ENCODE results near the gene FXYD7.

The FXYD7 gene

GRCh38 chr19:35160629-35161433 is 17.8 kb downstream of the FXYD7 start:
- no peak overlapping the region for H2BK120ac ChIP-seq (ENCODE audit: insufficient read depth, low read length, poor library complexity)
- peaks cover 10% of the 10 kb centered on the region for H3K9me3 ChIP-seq (ENCODE audit: insufficient read depth, low read depth, low read length)
- H3K79me2 ChIP-seq (ENCODE audit: control insufficient read depth, insufficient read depth, low read length, poor library complexity): no peaks in the 10 kb centered on the region
- H3K23ac ChIP-seq (ENCODE audit: low read length): no peak overlapping the region
- H2BK5ac ChIP-seq (ENCODE audit: low read depth, low read length, poor library complexity): no peak overlapping the region
- H3K4ac ChIP-seq (ENCODE audit: low read depth, low read length): no peak overlapping the region
- no peak overlapping the region for H3K27ac ChIP-seq (ENCODE audit: low read depth, low read length)
- H2AFZ ChIP-seq (ENCODE audit: insufficient read depth, low read length, poor library complexity): no peak overlapping the region
- no peak overlapping the region for H3K14ac ChIP-seq (ENCODE audit: low read length)
- no peak for DNase-seq
- no peak overlapping the region for H3K4me3 ChIP-seq (ENCODE audit: low read depth, low read length)
- peaks cover 15 to 36% of the 10 kb centered on the region in 2 experiments for H3K36me3 ChIP-seq (ENCODE audit: control insufficient read depth in 1 of 2, insufficient read depth in 2 of 2, low read length in 2 of 2)
- H3K4me1 ChIP-seq (ENCODE audit: control insufficient read depth in 1 of 2, insufficient read depth in 2 of 2, low read length in 2 of 2): peaks cover 8 to 20% of the 10 kb centered on the region in 2 experiments
- H4K91ac ChIP-seq (ENCODE audit: low read depth, low read length): peak overlapping the region; percentile 16
- H3K27me3 ChIP-seq (ENCODE audit: insufficient read depth, low read length): no peaks in the 10 kb centered on the region
- no peak overlapping the region for H3K4me2 ChIP-seq (ENCODE audit: low read length)
- H2BK12ac ChIP-seq (ENCODE audit: low read length): no peak overlapping the region
- H3K9ac ChIP-seq (ENCODE audit: low read length): no peak overlapping the region
- WGBS (ENCODE audit: extremely low coverage, insufficient coverage, insufficient read length): no CpG with 5 or more reads among the region's 9 CpGs
- H4K12ac ChIP-seq (ENCODE audit: low read depth, low read length): no peak overlapping the region
- H4K8ac ChIP-seq (ENCODE audit: low read depth, low read length): no peak overlapping the region
- peaks cover 15% of the 10 kb centered on the region for H3K79me1 ChIP-seq (ENCODE audit: low read length)
- no peak overlapping the region for H3K18ac ChIP-seq (ENCODE audit: low read length)
- no peak overlapping the region for H2AK5ac ChIP-seq (ENCODE audit: low read length)

GRCh38 chr19:35161434-35161743 is 18.3 kb downstream of the FXYD7 start:
- Histone ChIP-seq H3K4me3 (ENCODE audit: low read depth, low read length) (no peak overlapping the region), H3K18ac (ENCODE audit: low read length) (peak overlapping the region; percentile 2), H3K23ac (ENCODE audit: low read length) (no peak overlapping the region), H3K4me2 (ENCODE audit: low read length) (no peak overlapping the region), H3K79me2 (ENCODE audit: control insufficient read depth, insufficient read depth, low read length, poor library complexity) (no peaks in the 10 kb centered on the region), H3K9me3 (ENCODE audit: insufficient read depth, low read depth, low read length) (peaks cover 12% of the 10 kb centered on the region), H3K27me3 (ENCODE audit: insufficient read depth, low read length) (no peaks in the 10 kb centered on the region), H3K79me1 (ENCODE audit: low read length) (peaks cover 15% of the 10 kb centered on the region), H2BK12ac (ENCODE audit: low read length) (peak overlapping the region; percentile 82), H2BK120ac (ENCODE audit: insufficient read depth, low read length, poor library complexity) (no peak overlapping the region), H3K9ac (ENCODE audit: low read length) (no peak overlapping the region), H3K14ac (ENCODE audit: low read length) (peak overlapping the region; percentile 48), H2BK5ac (ENCODE audit: low read depth, low read length, poor library complexity) (peak overlapping the region; percentile 7), H3K36me3 (ENCODE audit: control insufficient read depth in 1 of 2, insufficient read depth in 2 of 2, low read length in 2 of 2) (peaks cover 18 to 42% of the 10 kb centered on the region in 2 experiments), H4K12ac (ENCODE audit: low read depth, low read length) (no peak overlapping the region), H4K91ac (ENCODE audit: low read depth, low read length) (peak overlapping the region; percentile 16), H2AFZ (ENCODE audit: insufficient read depth, low read length, poor library complexity) (no peak overlapping the region), H3K27ac (ENCODE audit: low read depth, low read length) (peak overlapping the region; percentile 8), H4K8ac (ENCODE audit: low read depth, low read length) (no peak overlapping the region), H3K4me1 (ENCODE audit: control insufficient read depth in 1 of 2, insufficient read depth in 2 of 2, low read length in 2 of 2) (peaks cover 8 to 17% of the 10 kb centered on the region in 2 experiments), H3K4ac (ENCODE audit: low read depth, low read length) (no peak overlapping the region), H2AK5ac (ENCODE audit: low read length) (no peak overlapping the region)
- peak in 1 of 2 donors; percentile 30 for DNase-seq
- no CpG with 5 or more reads among the region's 2 CpGs for WGBS (ENCODE audit: extremely low coverage, insufficient coverage, insufficient read length)

- no peak overlapping the region for H3K4me3 ChIP-seq (ENCODE audit: low read depth, low read length)
- peaks cover 15% of the 10 kb centered on the region for H3K79me1 ChIP-seq (ENCODE audit: low read length)
- H3K18ac ChIP-seq (ENCODE audit: low read length): no peak overlapping the region
- WGBS (ENCODE audit: extremely low coverage, insufficient coverage, insufficient read length): no CpG with 5 or more reads among the region's 6 CpGs
- H3K23ac ChIP-seq (ENCODE audit: low read length): no peak overlapping the region
- H3K4me1 ChIP-seq (ENCODE audit: control insufficient read depth in 1 of 2, insufficient read depth in 2 of 2, low read length in 2 of 2): peaks cover 8 to 17% of the 10 kb centered on the region in 2 experiments
- H3K27me3 ChIP-seq (ENCODE audit: insufficient read depth, low read length): no peaks in the 10 kb centered on the region
- no peak overlapping the region for H3K4me2 ChIP-seq (ENCODE audit: low read length)
- H3K9me3 ChIP-seq (ENCODE audit: insufficient read depth, low read depth, low read length): peaks cover 16% of the 10 kb centered on the region
- H2AFZ ChIP-seq (ENCODE audit: insufficient read depth, low read length, poor library complexity): no peak overlapping the region
- H4K8ac ChIP-seq (ENCODE audit: low read depth, low read length): no peak overlapping the region
- no peak overlapping the region for H3K14ac ChIP-seq (ENCODE audit: low read length)
- H3K79me2 ChIP-seq (ENCODE audit: control insufficient read depth, insufficient read depth, low read length, poor library complexity): no peaks in the 10 kb centered on the region
- no peak overlapping the region for H3K9ac ChIP-seq (ENCODE audit: low read length)
- peak overlapping the region; percentile 87 for H2BK120ac ChIP-seq (ENCODE audit: insufficient read depth, low read length, poor library complexity)
- no peak overlapping the region for H3K4ac ChIP-seq (ENCODE audit: low read depth, low read length)
- H4K12ac ChIP-seq (ENCODE audit: low read depth, low read length): no peak overlapping the region
- peak; percentile 99 to 100 for DNase-seq
- H3K36me3 ChIP-seq (ENCODE audit: control insufficient read depth in 1 of 2, insufficient read depth in 2 of 2, low read length in 2 of 2): peaks cover 23 to 48% of the 10 kb centered on the region in 2 experiments
- H2BK5ac ChIP-seq (ENCODE audit: low read depth, low read length, poor library complexity): peak overlapping the region; percentile 38
- H3K27ac ChIP-seq (ENCODE audit: low read depth, low read length): peak overlapping the region; percentile 76
- peak overlapping the region; percentile 73 for H2AK5ac ChIP-seq (ENCODE audit: low read length)
- H4K91ac ChIP-seq (ENCODE audit: low read depth, low read length): peak overlapping the region; percentile 57
- H2BK12ac ChIP-seq (ENCODE audit: low read length): peak overlapping the region; percentile 68
Measured at GRCh38 chr19:35162471-35163326, 19.6 kb downstream of the FXYD7 start.

DNA sequence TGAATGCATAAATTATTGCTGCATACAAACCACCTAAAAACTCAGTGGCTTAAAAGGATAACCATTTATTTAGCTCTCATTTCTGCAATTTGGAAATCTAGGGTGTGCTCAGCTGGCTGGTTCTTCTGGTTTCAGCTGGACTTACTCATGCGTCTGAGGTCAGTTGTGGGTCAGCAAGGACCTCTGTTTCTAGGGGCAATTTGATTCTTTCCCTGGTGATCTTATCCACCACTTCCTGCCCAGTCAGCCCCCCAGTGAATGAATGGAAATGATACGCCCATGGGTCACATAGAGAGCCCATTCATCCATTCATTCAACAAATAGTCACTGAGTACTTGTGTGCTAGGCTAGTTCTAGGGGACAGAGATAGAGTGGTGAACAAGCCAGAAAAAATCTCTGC is 21.4 kb downstream of the FXYD7 start:
- H3K4me2 ChIP-seq (ENCODE audit: low read length): no peak overlapping the region
- no CpG with 5 or more reads among the region's 2 CpGs for WGBS (ENCODE audit: extremely low coverage, insufficient coverage, insufficient read length)

More for the DNA sequence above, 21.4 kb downstream of the FXYD7 start:
- Histone ChIP-seq H3K27me3 (ENCODE audit: insufficient read depth, low read length) (no peaks in the 10 kb centered on the region), H3K4me1 (ENCODE audit: control insufficient read depth in 1 of 2, insufficient read depth in 2 of 2, low read length in 2 of 2) (peaks cover 8 to 17% of the 10 kb centered on the region in 2 experiments), H2AK5ac (ENCODE audit: low read length) (no peak overlapping the region), H3K9ac (ENCODE audit: low read length) (no peak overlapping the region), H3K14ac (ENCODE audit: low read length) (no peak overlapping the region), H4K12ac (ENCODE audit: low read depth, low read length) (no peak overlapping the region), H3K4me3 (ENCODE audit: low read depth, low read length) (no peak overlapping the region), H3K23ac (ENCODE audit: low read length) (no peak overlapping the region), H3K9me3 (ENCODE audit: insufficient read depth, low read depth, low read length) (peaks cover 16% of the 10 kb centered on the region), H3K4ac (ENCODE audit: low read depth, low read length) (no peak overlapping the region), H4K91ac (ENCODE audit: low read depth, low read length) (no peak overlapping the region), H4K8ac (ENCODE audit: low read depth, low read length) (no peak overlapping the region), H2AFZ (ENCODE audit: insufficient read depth, low read length, poor library complexity) (no peak overlapping the region), H2BK5ac (ENCODE audit: low read depth, low read length, poor library complexity) (no peak overlapping the region), H3K79me2 (ENCODE audit: control insufficient read depth, insufficient read depth, low read length, poor library complexity) (no peaks in the 10 kb centered on the region), H3K18ac (ENCODE audit: low read length) (no peak overlapping the region), H3K27ac (ENCODE audit: low read depth, low read length) (no peak overlapping the region), H2BK120ac (ENCODE audit: insufficient read depth, low read length, poor library complexity) (no peak overlapping the region), H2BK12ac (ENCODE audit: low read length) (no peak overlapping the region), H3K36me3 (ENCODE audit: control insufficient read depth in 1 of 2, insufficient read depth in 2 of 2, low read length in 2 of 2) (peaks cover 26 to 45% of the 10 kb centered on the region in 2 experiments), H3K79me1 (ENCODE audit: low read length) (peaks cover 15% of the 10 kb centered on the region)
- no peak for DNase-seq

Measured in trophoblast cell (in vitro differentiated cells and primary cell).